Lower leg skin (tissue), 4 donors: ENCODE measurements around the gene SMIM20. TPM values are rescaled to one million over a fixed set of nuclear protein-coding genes. Genes with fewer than 3 reads are reported as not detected.

Experiments used
- DNase-seq, 2 donors: peaks; one replicate each; pipeline ENCODE4 v3.0.0-alpha.2; 2019; ENCODE audit warnings: low spot score in 2 of 2
- H3K4me3 ChIP-seq: fragments of 200-600 bp; sonication (generic); 2 replicates; pipeline ENCODE4 v1.5.1; 2017; ENCODE audit warnings: mild to moderate bottlenecking, low read depth; ENCODE audit not compliant: poor library complexity, severe bottlenecking
- CTCF ChIP-seq, 3 donors: fragments of 450-650 bp; IDR thresholded peaks; one replicate each; pipeline ENCODE4 v1.5.1; 2016; ENCODE audit warnings: antibody characterized with exemption in 3 of 3, mild to moderate bottlenecking in 3 of 3, moderate library complexity in 2 of 3
- POLR2A ChIP-seq, 2 donors: fragments of 450-650 bp; IDR thresholded peaks; one replicate each; pipeline ENCODE4 v1.6.1; 2016 to 2017; ENCODE audit warnings: antibody characterized with exemption in 2 of 2, mild to moderate bottlenecking in 1 of 2, moderate library complexity in 1 of 2
- WGBS, 2 donors: methylation state at CpG; one replicate each; pipeline ENCODE4 v1.1.5; 2018; 5-methylcytosine and 5-hydroxymethylcytosine counted together
- intact Hi-C: fragments of 100-400 bp; cut with DNase I; formaldehyde crosslinking; loops from one replicate; pipeline ENCODE4 v1.15.0; 2023; ENCODE audit warnings: low total_unique reads
- total RNA-seq, 4 donors: library from RNA; depleted of rRNA; stranded (reverse); fragments of >200 nt; gene quantifications; one replicate each; pipeline ENCODE4 v1.1.0, GENCODE V29; 2016

Gene SMIM20
- total RNA-seq, 4 donors from 2014 or later: 16.1 to 18.7 (median 17.4) TPM

- intact Hi-C loops: no loop called here
- DNase-seq: no peak
- 90 to 91% methylated on average over 7 of the region's 7 CpGs for WGBS, 2 donors
These were observed 48.4 kb downstream of the SMIM20 start for GRCh38 chr4:25962393-25962792.

GRCh38 chr4:25965629-25966028 lies 51.6 kb downstream of the SMIM20 start:
- DNase-seq: no peak
- no peak overlapping the region for H3K4me3 ChIP-seq
- intact Hi-C loops: no loop called here
- 83 to 93% methylated on average over 4 of the region's 4 CpGs for WGBS, 2 donors
- TF ChIP-seq POLR2A (IDR thresholded peaks at IDR 0.05): no peak
- no peak for TF ChIP-seq CTCF (IDR thresholded peaks at IDR 0.05)

More at GRCh38 chr4:25962393-25962792, 48.4 kb downstream of the SMIM20 start:
- H3K4me3 ChIP-seq: no peak overlapping the region
- no peak for TF ChIP-seq CTCF (IDR thresholded peaks at IDR 0.05)
- no peak for TF ChIP-seq POLR2A (IDR thresholded peaks at IDR 0.05)

GRCh38 chr4:25966171-25966570 lies 52.2 kb downstream of the SMIM20 start:
- TF ChIP-seq CTCF (IDR thresholded peaks at IDR 0.05): no peak
- TF ChIP-seq POLR2A (IDR thresholded peaks at IDR 0.05): no peak
- WGBS, 2 donors: 82% methylated on average over 3 of the region's 3 CpGs
- H3K4me3 ChIP-seq: no peak overlapping the region
- intact Hi-C loops: no loop called here
- no peak for DNase-seq

- H3K4me3 ChIP-seq: no peak overlapping the region
- no peak for DNase-seq
- no peak for TF ChIP-seq POLR2A (IDR thresholded peaks at IDR 0.05)
- TF ChIP-seq CTCF (IDR thresholded peaks at IDR 0.05): no peak
- 75 to 77% methylated on average over 13 of the region's 13 CpGs for WGBS, 2 donors
- intact Hi-C loops: no loop called here
These were observed 55.5 kb downstream of the SMIM20 start for GRCh38 chr4:25969374-25970155.

DNA sequence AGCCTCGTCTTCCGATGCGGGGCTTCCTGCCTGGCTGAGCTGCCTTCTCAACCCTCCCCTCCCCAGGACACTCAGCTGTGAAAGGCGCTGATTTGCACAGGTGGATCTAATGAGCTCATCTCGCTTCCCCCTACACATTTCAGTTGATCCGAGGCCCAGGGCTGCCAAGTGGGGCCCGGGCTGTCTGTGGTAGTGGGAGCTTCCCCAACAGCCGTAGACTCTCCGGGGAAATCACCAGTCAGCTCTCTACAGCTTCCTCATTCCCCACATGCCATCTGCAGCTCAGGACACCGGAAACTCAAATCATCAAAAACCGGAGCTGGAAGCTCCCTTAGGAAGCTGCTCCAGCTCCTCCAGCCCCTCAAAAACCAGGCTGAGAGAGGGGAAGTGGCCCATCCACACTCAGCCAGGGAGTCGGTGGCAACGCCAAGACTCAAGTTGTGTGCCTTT lies 56.2 kb downstream of the SMIM20 start:
- intact Hi-C loops: no loop called here
- H3K4me3 ChIP-seq: no peak overlapping the region
- 23 to 42% methylated on average over 10 to 13 of the region's 13 CpGs for WGBS, 2 donors
- TF ChIP-seq CTCF (IDR thresholded peaks at IDR 0.05): no peak
- TF ChIP-seq POLR2A (IDR thresholded peaks at IDR 0.05): no peak
- no peak for DNase-seq
